IMR-90 (cell line): Measurements from ENCODE around the gene CD300LB. TPM values are rescaled to one million over a fixed set of nuclear protein-coding genes. Genes with fewer than 3 reads are reported as not detected.

Experiments used
- ATAC-seq: fragments of 200-7000 bp; cut with Tn5 transposase; 2 replicates; pipeline ENCODE4 v1.9.1; 2020; ENCODE audit warnings: low read depth, mild to moderate bottlenecking, moderate library complexity
- BruUV-seq: library from RNA; stranded (reverse); fragments of 400-500 nt; replicated peaks from 2 replicates; lab custom pipeline; 2021; lab: Mats Ljungman, UMichigan
- CTCF ChIA-PET: fragments of 300-600 bp; formaldehyde crosslinking; extraction: SDS; loops from one replicate; lab custom pipeline; 2021; ENCODE audit warnings: antibody characterized with exemption; lab: Yijun Ruan, JAX
- POLR2A ChIA-PET: fragments of 300-600 bp; sonication (Branson Sonifier 250); formaldehyde crosslinking; loops from one replicate; lab custom pipeline; 2022; ENCODE audit warnings: antibody characterized with exemption; ENCODE audit not compliant: unreplicated experiment; lab: Charles Lee
- DNase-seq: peaks from one replicate; pipeline ENCODE4 v3.0.0; 2013
- H2AFZ ChIP-seq: replicated peaks from 2 replicates; pipeline ENCODE3; 2013; ENCODE audit warnings: low read length, mild to moderate bottlenecking; ENCODE audit not compliant: poor library complexity
- H2AK5ac ChIP-seq: 2 replicates; pipeline ENCODE4 v1.6.1; 2013; ENCODE audit warnings: low read depth, low read length, inconsistent platforms
- H2AK9ac ChIP-seq: replicated peaks from 2 replicates; pipeline ENCODE3; 2013; ENCODE audit warnings: mild to moderate bottlenecking, low read depth, low read length, moderate library complexity; ENCODE audit not compliant: poor library complexity
- H2BK120ac ChIP-seq: 2 replicates; pipeline ENCODE4 v1.6.1; 2013; ENCODE audit warnings: low read depth, low read length, inconsistent platforms
- H2BK15ac ChIP-seq: 3 replicates; pipeline ENCODE4 v1.6.1; 2013; ENCODE audit warnings: low read depth, low read length, inconsistent platforms
- H2BK20ac ChIP-seq: 2 replicates; pipeline ENCODE4 v1.6.1; 2013; ENCODE audit warnings: low read depth, mild to moderate bottlenecking, inconsistent platforms, low read length, moderate library complexity
- H2BK5ac ChIP-seq: 2 replicates; pipeline ENCODE4 v1.6.1; 2013; ENCODE audit warnings: mild to moderate bottlenecking, low read depth, low read length, inconsistent platforms; ENCODE audit not compliant: poor library complexity, severe bottlenecking
- H3K14ac ChIP-seq: replicated peaks from 2 replicates; pipeline ENCODE4 v1.6.1; 2013; ENCODE audit warnings: low read depth, low read length, inconsistent platforms
- H3K18ac ChIP-seq: 2 replicates; pipeline ENCODE4 v1.6.1; 2013; ENCODE audit warnings: low read depth, low read length, control low read depth
- H3K23ac ChIP-seq: 2 replicates; pipeline ENCODE4 v1.6.1; 2013; ENCODE audit warnings: low read depth, low read length, inconsistent platforms
- H3K27ac ChIP-seq: 2 replicates; pipeline ENCODE4 v1.5.1; 2013; ENCODE audit warnings: mild to moderate bottlenecking, control low read depth, low read length; ENCODE audit not compliant: insufficient read depth
- H3K27me3 ChIP-seq: 2 replicates; pipeline ENCODE4 v1.6.1; 2013; ENCODE audit warnings: low read length; ENCODE audit not compliant: control insufficient read depth, insufficient read depth
- H3K36me3 ChIP-seq: 2 replicates; pipeline ENCODE4 v1.6.1; 2013; ENCODE audit warnings: low read length, mixed read lengths; ENCODE audit not compliant: control insufficient read depth, insufficient read depth
- H3K4ac ChIP-seq: 2 replicates; pipeline ENCODE4 v1.6.1; 2013; ENCODE audit warnings: low read depth, low read length, inconsistent platforms
- H3K4me1 ChIP-seq: 2 replicates; pipeline ENCODE4 v1.6.1; 2013; ENCODE audit warnings: low read length, mixed read lengths; ENCODE audit not compliant: control insufficient read depth, insufficient read depth
- H3K4me2 ChIP-seq: 2 replicates; pipeline ENCODE4 v1.6.1; 2013; ENCODE audit warnings: low read depth, mild to moderate bottlenecking, control low read depth, low read length, moderate library complexity
- H3K4me3 ChIP-seq: 2 replicates; pipeline ENCODE4 v1.5.1; 2013; ENCODE audit warnings: low read depth, mild to moderate bottlenecking, control low read depth, low read length, moderate library complexity; ENCODE audit not compliant: insufficient read depth
- H3K56ac ChIP-seq: 2 replicates; pipeline ENCODE4 v1.6.1; 2013; ENCODE audit warnings: low read length, inconsistent platforms; ENCODE audit not compliant: insufficient read depth; ENCODE audit errors: extremely low read depth
- H3K79me1 ChIP-seq, 2 experiments: 2 replicates each; pipeline ENCODE4 v1.6.1; 2013; ENCODE audit warnings: low read length in 2 of 2, inconsistent platforms in 1 of 2, low read depth in 1 of 2
- H3K9ac ChIP-seq: 2 replicates; pipeline ENCODE4 v1.6.1; 2013; ENCODE audit warnings: low read depth, low read length, control low read depth
- H3K9me1 ChIP-seq: 2 replicates; pipeline ENCODE4 v1.6.1; 2013; ENCODE audit warnings: low read length, inconsistent platforms; ENCODE audit not compliant: insufficient read depth
- H3K9me3 ChIP-seq: 2 replicates; pipeline ENCODE4 v1.6.1; 2013; ENCODE audit warnings: low read length; ENCODE audit not compliant: control insufficient read depth, insufficient read depth
- H4K20me1 ChIP-seq: 2 replicates; pipeline ENCODE4 v1.6.1; 2013; ENCODE audit warnings: low read length, inconsistent platforms; ENCODE audit not compliant: insufficient read depth
- H4K5ac ChIP-seq: 2 replicates; pipeline ENCODE4 v1.6.1; 2013; ENCODE audit warnings: mild to moderate bottlenecking, low read depth, low read length, control low read depth
- H4K8ac ChIP-seq, 2 experiments: 2 replicates each; pipeline ENCODE4 v1.6.1; 2013; ENCODE audit warnings: low read depth in 2 of 2, low read length in 2 of 2, control low read depth in 1 of 2, inconsistent platforms in 1 of 2
- H4K91ac ChIP-seq: 2 replicates; pipeline ENCODE4 v1.6.1; 2013; ENCODE audit warnings: low read depth, low read length, inconsistent platforms; ENCODE audit not compliant: insufficient read depth
- BHLHE40 ChIP-seq: fragments of 150-350 bp; IDR thresholded peaks from 2 replicates; pipeline ENCODE4 v1.6.1; 2016; ENCODE audit warnings: mild to moderate bottlenecking, low read depth, low read length
- CHD1 ChIP-seq: IDR thresholded peaks from 2 replicates; pipeline ENCODE4 v1.6.1; 2012; ENCODE audit warnings: low read depth, low read length, improper control_type of control experiment
- FOS ChIP-seq: fragments of 150-350 bp; IDR thresholded peaks from 2 replicates; pipeline ENCODE4 v1.6.1; 2016; ENCODE audit warnings: low read depth, low read length
- MAFK ChIP-seq: IDR thresholded peaks from 2 replicates; pipeline ENCODE4 v1.6.1; 2012; ENCODE audit warnings: low read depth, low read length, improper control_type of control experiment
- MAZ ChIP-seq: IDR thresholded peaks from 2 replicates; pipeline ENCODE4 v1.6.1; 2012; ENCODE audit warnings: low read depth, mild to moderate bottlenecking, low read length, improper control_type of control experiment, moderate library complexity, borderline replicate concordance
- MXI1 ChIP-seq: IDR thresholded peaks from 2 replicates; pipeline ENCODE4 v1.6.1; 2012; ENCODE audit warnings: low read depth, mild to moderate bottlenecking, low read length, moderate library complexity, borderline replicate concordance
- POLR2A ChIP-seq: IDR thresholded peaks from 2 replicates; pipeline ENCODE4 v1.6.1; 2012; ENCODE audit warnings: mild to moderate bottlenecking, low read depth, low read length
- RFX5 ChIP-seq: IDR thresholded peaks from 2 replicates; pipeline ENCODE4 v1.8.0; 2012; ENCODE audit warnings: low read depth, mild to moderate bottlenecking, low read length, moderate library complexity
- WGBS, 2 experiments: methylation state at CpG; one replicate each; pipeline versions ENCODE4 v1.1.5 to v1.1.7; 2013; ENCODE audit warnings: missing lambda C conversion rate in 2 of 2; ENCODE audit not compliant: insufficient read length in 1 of 2; ENCODE audit errors: extremely low coverage in 2 of 2; 5-methylcytosine and 5-hydroxymethylcytosine counted together
- dilution Hi-C: fragments of 300-500 bp; cut with HindIII; formaldehyde crosslinking; loops from one replicate; pipeline ENCODE4 v1.14.3; 2018; ENCODE audit warnings: low sequenced_read_pairs; ENCODE audit not compliant: unreplicated experiment
- in situ Hi-C: fragments of 300-500 bp; cut with MboI; formaldehyde crosslinking; loops from 3 replicates; pipeline ENCODE4 v1.14.3; 2019; ENCODE audit warnings: low sequenced_read_pairs, inconsistent platforms, mixed read lengths
- intact Hi-C: fragments of 100-400 bp; cut with micrococcal nuclease; formaldehyde crosslinking; loops from 2 replicates; pipeline ENCODE4 v1.10.0; 2022
- polyA plus RNA-seq, 3 experiments: library from polyadenylated mRNA; depleted of rRNA; stranded (reverse); fragments of >200 nt; gene quantifications; 2 replicates each; pipeline ENCODE4 v1.2.3, GENCODE V29; 2012; ENCODE audit warnings: low replicate concordance in 1 of 3
- total RNA-seq: library from RNA; depleted of rRNA; stranded (reverse); fragments of >200 nt; gene quantifications from 2 replicates; pipeline ENCODE4 v1.2.3, GENCODE V29; 2012
- TF ChIP-seq, protein P1 (sequence below): fragments of 150-350 bp; IDR thresholded peaks from 2 replicates; pipeline ENCODE4 v1.6.1; 2017; ENCODE audit warnings: mild to moderate bottlenecking, antibody characterized with exemption, low read length, low read depth
- TF ChIP-seq, protein P2 (sequence below): conservative IDR thresholded peaks from 2 replicates; pipeline ENCODE4 v1.5.1; 2012; ENCODE audit warnings: mild to moderate bottlenecking, low read depth, low read length, improper control_type of control experiment

Gene CD300LB
- total and polyA plus RNA-seq, 2 of the 4 experiments (the other 2 are of a cell fraction): not detected

- no peaks in the 10 kb centered on the region for H3K36me3 ChIP-seq
- no peaks in the 10 kb centered on the region for H3K79me1 ChIP-seq
- peak overlapping the region; percentile 88 for H2BK5ac ChIP-seq
- no peak overlapping the region for H3K56ac ChIP-seq
- H2AK9ac ChIP-seq: peak overlapping the region; percentile 28
- no peak overlapping the region for H2BK20ac ChIP-seq
- no peak overlapping the region for H3K4me2 ChIP-seq
- H2BK120ac ChIP-seq: no peak overlapping the region
- H3K27ac ChIP-seq: no peak overlapping the region
- no peak overlapping the region for H3K14ac ChIP-seq
- no peak overlapping the region for H4K91ac ChIP-seq
- H3K9me1 ChIP-seq: no peaks in the 10 kb centered on the region
- DNase-seq: no peak
- ATAC-seq: no peak
- no peak overlapping the region for H2AK5ac ChIP-seq
- H3K4me3 ChIP-seq: no peak overlapping the region
- H3K9me3 ChIP-seq: peaks cover 31% of the 10 kb centered on the region
- H3K4ac ChIP-seq: no peak overlapping the region
- H3K27me3 ChIP-seq: no peaks in the 10 kb centered on the region
- no peak overlapping the region for H4K8ac ChIP-seq
- ChIA-PET POLR2A (no interaction called here), CTCF (no interaction called here)
- dilution Hi-C loops (no loop called here), in situ Hi-C loops (no loop called here), intact Hi-C loops (no loop called here)
- H2BK15ac ChIP-seq: no peak overlapping the region
- 30% methylated on average over 2 of the region's 4 CpGs; no CpG with 5 or more reads in 1 of the 2 experiments for WGBS, 2 experiments
- no peak overlapping the region for H4K5ac ChIP-seq
- H3K23ac ChIP-seq: no peak overlapping the region
- no peaks in the 10 kb centered on the region for H4K20me1 ChIP-seq
- H3K18ac ChIP-seq: no peak overlapping the region
- no peak overlapping the region for H2AFZ ChIP-seq
- H3K9ac ChIP-seq: no peak overlapping the region
- no TSS peak for BruUV-seq
- TF ChIP-seq FOS (no peak), MAZ (no peak), RFX5 (no peak), CHD1 (no peak), MAFK (no peak), BHLHE40 (no peak), POLR2A (no peak), MXI1 (no peak)
- TF ChIP-seq, protein P1, sequence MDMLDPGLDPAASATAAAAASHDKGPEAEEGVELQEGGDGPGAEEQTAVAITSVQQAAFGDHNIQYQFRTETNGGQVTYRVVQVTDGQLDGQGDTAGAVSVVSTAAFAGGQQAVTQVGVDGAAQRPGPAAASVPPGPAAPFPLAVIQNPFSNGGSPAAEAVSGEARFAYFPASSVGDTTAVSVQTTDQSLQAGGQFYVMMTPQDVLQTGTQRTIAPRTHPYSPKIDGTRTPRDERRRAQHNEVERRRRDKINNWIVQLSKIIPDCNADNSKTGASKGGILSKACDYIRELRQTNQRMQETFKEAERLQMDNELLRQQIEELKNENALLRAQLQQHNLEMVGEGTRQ: no peak
- TF ChIP-seq, protein P2, sequence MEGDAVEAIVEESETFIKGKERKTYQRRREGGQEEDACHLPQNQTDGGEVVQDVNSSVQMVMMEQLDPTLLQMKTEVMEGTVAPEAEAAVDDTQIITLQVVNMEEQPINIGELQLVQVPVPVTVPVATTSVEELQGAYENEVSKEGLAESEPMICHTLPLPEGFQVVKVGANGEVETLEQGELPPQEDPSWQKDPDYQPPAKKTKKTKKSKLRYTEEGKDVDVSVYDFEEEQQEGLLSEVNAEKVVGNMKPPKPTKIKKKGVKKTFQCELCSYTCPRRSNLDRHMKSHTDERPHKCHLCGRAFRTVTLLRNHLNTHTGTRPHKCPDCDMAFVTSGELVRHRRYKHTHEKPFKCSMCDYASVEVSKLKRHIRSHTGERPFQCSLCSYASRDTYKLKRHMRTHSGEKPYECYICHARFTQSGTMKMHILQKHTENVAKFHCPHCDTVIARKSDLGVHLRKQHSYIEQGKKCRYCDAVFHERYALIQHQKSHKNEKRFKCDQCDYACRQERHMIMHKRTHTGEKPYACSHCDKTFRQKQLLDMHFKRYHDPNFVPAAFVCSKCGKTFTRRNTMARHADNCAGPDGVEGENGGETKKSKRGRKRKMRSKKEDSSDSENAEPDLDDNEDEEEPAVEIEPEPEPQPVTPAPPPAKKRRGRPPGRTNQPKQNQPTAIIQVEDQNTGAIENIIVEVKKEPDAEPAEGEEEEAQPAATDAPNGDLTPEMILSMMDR: no peak
- no peaks in the 10 kb centered on the region for H3K4me1 ChIP-seq
Measured at GRCh38 chr17:74568106-74568873, 37.0 kb upstream of the CD300LB start.
